Measurements from ENCODE around the gene EPB41L4A.

DNA sequence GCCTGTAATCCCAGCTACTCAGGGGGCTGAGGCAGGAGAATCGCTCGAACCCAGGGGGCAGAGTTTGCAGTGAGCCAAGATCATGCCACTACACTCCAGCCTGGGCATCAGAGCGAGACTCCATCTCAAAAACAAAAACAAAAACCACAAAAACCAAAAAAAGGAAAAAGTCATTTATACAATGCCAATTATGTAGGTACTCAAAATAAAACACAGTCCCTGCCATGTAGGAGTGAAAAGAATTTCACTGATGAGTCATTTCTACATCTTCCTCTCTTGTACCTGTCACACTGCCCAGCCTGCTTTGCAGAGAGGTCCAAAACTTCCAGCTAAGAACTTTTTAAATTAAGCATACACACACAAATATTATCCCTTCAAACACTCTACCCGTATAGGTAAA is 215.8 kb downstream of the EPB41L4A start:
- TF ChIP-seq, protein P1, sequence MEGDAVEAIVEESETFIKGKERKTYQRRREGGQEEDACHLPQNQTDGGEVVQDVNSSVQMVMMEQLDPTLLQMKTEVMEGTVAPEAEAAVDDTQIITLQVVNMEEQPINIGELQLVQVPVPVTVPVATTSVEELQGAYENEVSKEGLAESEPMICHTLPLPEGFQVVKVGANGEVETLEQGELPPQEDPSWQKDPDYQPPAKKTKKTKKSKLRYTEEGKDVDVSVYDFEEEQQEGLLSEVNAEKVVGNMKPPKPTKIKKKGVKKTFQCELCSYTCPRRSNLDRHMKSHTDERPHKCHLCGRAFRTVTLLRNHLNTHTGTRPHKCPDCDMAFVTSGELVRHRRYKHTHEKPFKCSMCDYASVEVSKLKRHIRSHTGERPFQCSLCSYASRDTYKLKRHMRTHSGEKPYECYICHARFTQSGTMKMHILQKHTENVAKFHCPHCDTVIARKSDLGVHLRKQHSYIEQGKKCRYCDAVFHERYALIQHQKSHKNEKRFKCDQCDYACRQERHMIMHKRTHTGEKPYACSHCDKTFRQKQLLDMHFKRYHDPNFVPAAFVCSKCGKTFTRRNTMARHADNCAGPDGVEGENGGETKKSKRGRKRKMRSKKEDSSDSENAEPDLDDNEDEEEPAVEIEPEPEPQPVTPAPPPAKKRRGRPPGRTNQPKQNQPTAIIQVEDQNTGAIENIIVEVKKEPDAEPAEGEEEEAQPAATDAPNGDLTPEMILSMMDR (IDR thresholded peaks at IDR 0.05): no peak
- TF ChIP-seq POLR2A (IDR thresholded peaks at IDR 0.05): no peak

Measured in body of pancreas (tissue), 4 donors.